WTC11 (cell line): ENCODE measurements around the gene KIRREL3. TPM values are rescaled to one million over a fixed set of nuclear protein-coding genes. Genes with fewer than 3 reads are reported as not detected.

Experiments used
- ATAC-seq: fragments of 200-7000 bp; cut with Tn5 transposase; 2 replicates; pipeline ENCODE4 v1.10.0; 2021; ENCODE audit warnings: mild to moderate bottlenecking, moderate library complexity
- CTCF ChIA-PET: fragments of 300-600 bp; sonication (Branson Sonifier 250); formaldehyde crosslinking; loops from one replicate; lab custom pipeline; 2021; ENCODE audit warnings: antibody characterized with exemption; lab: Charles Lee
- POLR2A ChIA-PET: fragments of 350-600 bp; sonication (Branson Sonifier 250); formaldehyde crosslinking; loops from one replicate; lab custom pipeline; 2021; ENCODE audit warnings: antibody characterized with exemption; lab: Charles Lee
- DNase-seq: peaks from one replicate; pipeline ENCODE4 v3.0.0; 2021; ENCODE audit warnings: low spot score
- H3K27ac Mint-ChIP-seq: 2 replicates; pipeline ENCODE4 v1.8.0; 2021; ENCODE audit warnings: mixed read lengths
- H3K27me3 Mint-ChIP-seq: 2 replicates; pipeline ENCODE4 v1.8.0; 2021; ENCODE audit warnings: low read depth, mild to moderate bottlenecking, moderate library complexity, mixed read lengths
- H3K36me3 Mint-ChIP-seq: 2 replicates; pipeline ENCODE4 v1.8.0; 2021; ENCODE audit warnings: mixed read lengths
- H3K4me1 Mint-ChIP-seq: 2 replicates; pipeline ENCODE4 v1.8.0; 2022; ENCODE audit warnings: mixed read lengths
- H3K4me3 Mint-ChIP-seq: 2 replicates; pipeline ENCODE4 v1.8.0; 2021; ENCODE audit warnings: mild to moderate bottlenecking, moderate library complexity, mixed read lengths
- H3K9me3 Mint-ChIP-seq: 2 replicates; pipeline ENCODE4 v1.8.0; 2021; ENCODE audit warnings: mixed read lengths
- ATF2 ChIP-seq: sonication (generic); formaldehyde crosslinking; IDR thresholded peaks from 2 replicates; pipeline ENCODE4 v1.8.1; 2022; ENCODE audit warnings: low read depth, missing genetic modification reagents, borderline replicate concordance
- CREB1 ChIP-seq: sonication (generic); formaldehyde crosslinking; IDR thresholded peaks from 2 replicates; pipeline ENCODE4 v1.8.0; 2023; ENCODE audit warnings: mild to moderate bottlenecking, missing genetic modification reagents
- E2F4 ChIP-seq: sonication (generic); formaldehyde crosslinking; IDR thresholded peaks from 2 replicates; pipeline ENCODE4 v1.8.1; 2022; ENCODE audit warnings: low read depth, mild to moderate bottlenecking, moderate library complexity, missing genetic modification reagents, borderline replicate concordance
- E2F5 ChIP-seq: sonication (generic); formaldehyde crosslinking; IDR thresholded peaks from 2 replicates; pipeline ENCODE4 v1.8.1; 2022; ENCODE audit warnings: mild to moderate bottlenecking, moderate library complexity, missing genetic modification reagents
- ESRRA ChIP-seq: sonication (generic); formaldehyde crosslinking; IDR thresholded peaks from 2 replicates; pipeline ENCODE4 v1.8.1; 2022; ENCODE audit warnings: mild to moderate bottlenecking, missing genetic modification reagents, borderline replicate concordance
- FOXK1 ChIP-seq: sonication (generic); formaldehyde crosslinking; IDR thresholded peaks from 2 replicates; pipeline ENCODE4 v1.8.0; 2022; ENCODE audit warnings: mild to moderate bottlenecking, moderate library complexity, missing genetic modification reagents
- FOXP4 ChIP-seq: sonication (generic); formaldehyde crosslinking; IDR thresholded peaks from 2 replicates; pipeline ENCODE4 v1.8.0; 2022; ENCODE audit warnings: mild to moderate bottlenecking, missing genetic modification reagents
- JAZF1 ChIP-seq: fragments of 250-450 bp; sonication (Bioruptor Pico); IDR thresholded peaks from 2 replicates; pipeline ENCODE4 v1.9.0; 2021; ENCODE audit warnings: moderate library complexity, mild to moderate bottlenecking, inconsistent platforms
- NFYB ChIP-seq: sonication (generic); formaldehyde crosslinking; conservative IDR thresholded peaks from 2 replicates; pipeline ENCODE4 v1.8.0; 2022; ENCODE audit warnings: low read depth, missing genetic modification reagents
- PREB ChIP-seq: sonication (generic); formaldehyde crosslinking; IDR thresholded peaks from 2 replicates; pipeline ENCODE4 v1.8.1; 2022; ENCODE audit warnings: mild to moderate bottlenecking, missing genetic modification reagents, moderate library complexity, borderline replicate concordance
- SMAD4 ChIP-seq: sonication (generic); formaldehyde crosslinking; IDR thresholded peaks from 2 replicates; pipeline ENCODE4 v1.8.0; 2022; ENCODE audit warnings: mild to moderate bottlenecking, missing genetic modification reagents
- TP53 ChIP-seq: sonication (generic); formaldehyde crosslinking; IDR thresholded peaks from 2 replicates; pipeline ENCODE4 v1.8.1; 2023; ENCODE audit warnings: mild to moderate bottlenecking, missing genetic modification reagents
- ZBTB21 ChIP-seq: sonication (generic); formaldehyde crosslinking; IDR thresholded peaks from 2 replicates; pipeline ENCODE4 v1.8.1; 2023; ENCODE audit warnings: mild to moderate bottlenecking, missing genetic modification reagents, borderline replicate concordance
- ZNF121 ChIP-seq: sonication (generic); formaldehyde crosslinking; IDR thresholded peaks from 2 replicates; pipeline ENCODE4 v1.8.0; 2023; ENCODE audit warnings: missing genetic modification reagents
- ZNF263 ChIP-seq: sonication (generic); formaldehyde crosslinking; IDR thresholded peaks from 2 replicates; pipeline ENCODE4 v1.8.1; 2022; ENCODE audit warnings: low read depth, mild to moderate bottlenecking, moderate library complexity, missing genetic modification reagents
- ZNF317 ChIP-seq: sonication (generic); formaldehyde crosslinking; IDR thresholded peaks from 2 replicates; pipeline ENCODE4 v1.8.1; 2023; ENCODE audit warnings: low read depth, mild to moderate bottlenecking, moderate library complexity, missing genetic modification reagents, borderline replicate concordance
- total RNA-seq: library from RNA; stranded (reverse); gene quantifications from 3 replicates; pipeline ENCODE4 v1.2.3, GENCODE V29; 2021
- TF ChIP-seq, protein P1 (sequence below): sonication (generic); formaldehyde crosslinking; IDR thresholded peaks from 2 replicates; pipeline ENCODE4 v1.8.0; 2022; ENCODE audit warnings: missing genetic modification reagents

Gene KIRREL3
- total RNA-seq, 1 experiment from 2014 or later: 0.59 TPM

- TF ChIP-seq ATF2 (CRISPR knock-in tag): no peak
Measured at GRCh38 chr11:126746443-126746842, 254.1 kb downstream of the KIRREL3 start (continued).

DNA sequence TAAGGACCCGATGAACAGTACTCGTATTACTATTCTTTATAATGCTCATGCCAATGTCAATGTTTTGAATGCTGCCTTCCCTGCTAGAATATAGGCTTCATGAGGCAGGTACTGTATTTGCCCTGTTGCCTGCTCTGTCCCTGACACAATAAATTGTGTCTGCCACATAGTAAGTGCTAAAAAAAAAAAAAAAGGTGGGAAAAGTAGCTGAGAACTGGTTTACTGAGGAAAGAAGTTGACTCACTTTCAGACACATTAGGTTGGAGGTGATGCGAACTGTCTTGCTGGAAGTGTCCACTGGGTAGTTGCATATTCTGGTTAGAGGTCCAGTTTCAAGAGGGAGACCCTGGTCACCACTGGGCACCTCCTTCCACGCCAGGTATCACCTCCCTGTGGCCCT is 255.9 kb downstream of the KIRREL3 start:
- H3K27ac Mint-ChIP-seq: no peak overlapping the region
- TF ChIP-seq ZNF317 (CRISPR knock-in tag): no peak
- TF ChIP-seq ESRRA: no peak
- no peak for TF ChIP-seq ZNF121 (CRISPR knock-in tag)
- no peak for TF ChIP-seq ZNF263 (CRISPR knock-in tag)
- no peak for TF ChIP-seq E2F4
- TF ChIP-seq PREB (CRISPR knock-in tag): no peak
- no peak for TF ChIP-seq SMAD4 (CRISPR knock-in tag)
- no peak for TF ChIP-seq CREB1 (CRISPR knock-in tag)
- no peak overlapping the region for H3K4me3 Mint-ChIP-seq
- H3K4me1 Mint-ChIP-seq: peaks cover 26% of the 10 kb centered on the region
- no peaks in the 10 kb centered on the region for H3K27me3 Mint-ChIP-seq
- H3K36me3 Mint-ChIP-seq: no peaks in the 10 kb centered on the region
- H3K9me3 Mint-ChIP-seq: no peaks in the 10 kb centered on the region
- CTCF ChIA-PET: interaction anchor here (0.7 kb wide), 1 partner anchor 225 kb away, joined by 3 read pairs; no protein-coding TSS in a partner anchor
- POLR2A ChIA-PET: interaction anchor here (0.7 kb wide), 2 partner anchors 25 to 28 kb away, joined by 3 to 4 read pairs; no protein-coding TSS in a partner anchor
- ATAC-seq (no peak), DNase-seq (no peak)

DNA sequence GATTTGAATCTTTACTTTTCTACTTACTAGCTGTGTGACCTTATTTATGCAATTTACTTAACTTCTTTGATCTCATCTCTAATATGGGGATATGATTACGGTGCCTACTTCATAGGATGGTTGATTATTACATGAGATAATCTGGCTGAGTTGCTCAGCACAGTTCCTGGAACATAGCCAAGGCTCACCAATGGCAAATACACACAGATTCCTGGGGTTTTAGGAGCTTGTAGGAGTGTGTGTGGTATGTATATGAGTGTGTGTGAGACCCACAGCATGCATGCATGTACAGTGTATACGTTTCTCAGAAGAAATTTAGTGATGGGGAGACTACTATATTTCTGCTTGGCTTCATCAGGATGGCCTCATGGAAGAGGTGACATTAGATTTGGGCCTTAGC is 256.9 kb downstream of the KIRREL3 start:
- no peaks in the 10 kb centered on the region for H3K9me3 Mint-ChIP-seq
- no peaks in the 10 kb centered on the region for H3K27me3 Mint-ChIP-seq
- CTCF ChIA-PET: interaction anchor here (1.3 kb wide), 1 partner anchor 27 kb away, joined by 3 read pairs; no protein-coding TSS in a partner anchor
- ATAC-seq (no peak), DNase-seq (no peak)
- no peaks in the 10 kb centered on the region for H3K36me3 Mint-ChIP-seq
- no peak overlapping the region for H3K27ac Mint-ChIP-seq
- H3K4me1 Mint-ChIP-seq: peaks cover 36% of the 10 kb centered on the region
- TF ChIP-seq SMAD4 (CRISPR knock-in tag): no peak
- no peak for TF ChIP-seq FOXP4
- TF ChIP-seq NFYB (CRISPR knock-in tag): no peak
- no peak for TF ChIP-seq TP53 (CRISPR knock-in tag)
- no peak for TF ChIP-seq E2F5 (CRISPR knock-in tag)
- TF ChIP-seq ESRRA: no peak
- no peak for TF ChIP-seq JAZF1 (CRISPR knock-in tag)
- TF ChIP-seq, protein P1, sequence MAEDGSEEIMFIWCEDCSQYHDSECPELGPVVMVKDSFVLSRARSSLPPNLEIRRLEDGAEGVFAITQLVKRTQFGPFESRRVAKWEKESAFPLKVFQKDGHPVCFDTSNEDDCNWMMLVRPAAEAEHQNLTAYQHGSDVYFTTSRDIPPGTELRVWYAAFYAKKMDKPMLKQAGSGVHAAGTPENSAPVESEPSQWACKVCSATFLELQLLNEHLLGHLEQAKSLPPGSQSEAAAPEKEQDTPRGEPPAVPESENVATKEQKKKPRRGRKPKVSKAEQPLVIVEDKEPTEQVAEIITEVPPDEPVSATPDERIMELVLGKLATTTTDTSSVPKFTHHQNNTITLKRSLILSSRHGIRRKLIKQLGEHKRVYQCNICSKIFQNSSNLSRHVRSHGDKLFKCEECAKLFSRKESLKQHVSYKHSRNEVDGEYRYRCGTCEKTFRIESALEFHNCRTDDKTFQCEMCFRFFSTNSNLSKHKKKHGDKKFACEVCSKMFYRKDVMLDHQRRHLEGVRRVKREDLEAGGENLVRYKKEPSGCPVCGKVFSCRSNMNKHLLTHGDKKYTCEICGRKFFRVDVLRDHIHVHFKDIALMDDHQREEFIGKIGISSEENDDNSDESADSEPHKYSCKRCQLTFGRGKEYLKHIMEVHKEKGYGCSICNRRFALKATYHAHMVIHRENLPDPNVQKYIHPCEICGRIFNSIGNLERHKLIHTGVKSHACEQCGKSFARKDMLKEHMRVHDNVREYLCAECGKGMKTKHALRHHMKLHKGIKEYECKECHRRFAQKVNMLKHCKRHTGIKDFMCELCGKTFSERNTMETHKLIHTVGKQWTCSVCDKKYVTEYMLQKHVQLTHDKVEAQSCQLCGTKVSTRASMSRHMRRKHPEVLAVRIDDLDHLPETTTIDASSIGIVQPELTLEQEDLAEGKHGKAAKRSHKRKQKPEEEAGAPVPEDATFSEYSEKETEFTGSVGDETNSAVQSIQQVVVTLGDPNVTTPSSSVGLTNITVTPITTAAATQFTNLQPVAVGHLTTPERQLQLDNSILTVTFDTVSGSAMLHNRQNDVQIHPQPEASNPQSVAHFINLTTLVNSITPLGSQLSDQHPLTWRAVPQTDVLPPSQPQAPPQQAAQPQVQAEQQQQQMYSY (CRISPR knock-in tag): no peak
- no peak for TF ChIP-seq FOXK1 (CRISPR knock-in tag)
- no peak for TF ChIP-seq ZBTB21 (CRISPR knock-in tag)
- POLR2A ChIA-PET: no interaction called here
- H3K4me3 Mint-ChIP-seq: no peak overlapping the region
